ENCODE results near the gene FOXK1. TPM values are rescaled to one million over a fixed set of nuclear protein-coding genes. Genes with fewer than 3 reads are reported as not detected.
A peak's percentile ranks its signal among the peaks of the same experiment; 100 is the strongest.
"Not testable (repeated sequence)": the region's sequence is repeated elsewhere in the genome, so short reads cannot be mapped to it uniquely, and the experiment has no call there.

The FOXK1 gene
- total RNA-seq, 1 donor from 2014 or later, result 17.2 TPM

- Histone ChIP-seq H3K4me3 (ENCODE audit: low read length in 3 of 3) (no peak overlapping the region), H3K36me3 (ENCODE audit: control insufficient read depth in 3 of 3, insufficient read depth in 3 of 3, low read length in 3 of 3) (no peaks in the 10 kb centered on the region), H3K4me1 (ENCODE audit: control insufficient read depth in 3 of 3, insufficient read depth in 3 of 3, low read length in 3 of 3) (peaks cover 0 to 9% (median 4%) of the 10 kb centered on the region in 3 donors), H3K9ac (ENCODE audit: low read depth in 1 of 3, low read length in 3 of 3) (no peak overlapping the region), H3K27me3 (ENCODE audit: control insufficient read depth in 3 of 3, insufficient read depth in 3 of 3, low read length in 3 of 3) (no peaks in the 10 kb centered on the region), H3K27ac (ENCODE audit: low read depth, low read length) (peak overlapping the region; percentile 47), H3K9me3 (ENCODE audit: control insufficient read depth in 3 of 3, low read length in 3 of 3) (peaks cover 0 to 3% (median 0%) of the 10 kb centered on the region in 3 donors)
Observed at GRCh38 chr7:4665661-4666060, 16.4 kb upstream of the FOXK1 start.

GRCh38 chr7:4667776-4668509 lies 14.2 kb upstream of the FOXK1 start:
- Histone ChIP-seq H3K4me1 (ENCODE audit: control insufficient read depth in 3 of 3, insufficient read depth in 3 of 3, low read length in 3 of 3) (peaks cover 0 to 5% (median 0%) of the 10 kb centered on the region in 3 donors), H3K27ac (ENCODE audit: low read depth, low read length) (no peak overlapping the region), H3K27me3 (ENCODE audit: control insufficient read depth in 3 of 3, insufficient read depth in 3 of 3, low read length in 3 of 3) (no peaks in the 10 kb centered on the region), H3K4me3 (ENCODE audit: low read length in 3 of 3) (no peak overlapping the region), H3K36me3 (ENCODE audit: control insufficient read depth in 3 of 3, insufficient read depth in 3 of 3, low read length in 3 of 3) (no peaks in the 10 kb centered on the region), H3K9me3 (ENCODE audit: control insufficient read depth in 3 of 3, low read length in 3 of 3) (peaks cover 0 to 5% (median 0%) of the 10 kb centered on the region in 3 donors), H3K9ac (ENCODE audit: low read depth in 1 of 3, low read length in 3 of 3) (no peak overlapping the region)

- H3K27me3 ChIP-seq (ENCODE audit: control insufficient read depth in 3 of 3, insufficient read depth in 3 of 3, low read length in 3 of 3), result no peaks in the 10 kb centered on the region
- H3K9me3 ChIP-seq (ENCODE audit: control insufficient read depth in 3 of 3, low read length in 3 of 3), result peaks cover 0 to 5% (median 0%) of the 10 kb centered on the region in 3 donors
- no peaks in the 10 kb centered on the region for H3K36me3 ChIP-seq (ENCODE audit: control insufficient read depth in 3 of 3, insufficient read depth in 3 of 3, low read length in 3 of 3)
- no peak overlapping the region for H3K4me3 ChIP-seq (ENCODE audit: low read length in 3 of 3)
- no peak overlapping the region for H3K27ac ChIP-seq (ENCODE audit: low read depth, low read length)
- H3K9ac ChIP-seq (ENCODE audit: low read depth in 1 of 3, low read length in 3 of 3), result no peak overlapping the region
- peaks cover 0 to 5% (median 0%) of the 10 kb centered on the region in 3 donors for H3K4me1 ChIP-seq (ENCODE audit: control insufficient read depth in 3 of 3, insufficient read depth in 3 of 3, low read length in 3 of 3)
Observed at GRCh38 chr7:4668510-4668847, 13.6 kb upstream of the FOXK1 start.

GRCh38 chr7:4670791-4671190 lies 11.3 kb upstream of the FOXK1 start:
- Histone ChIP-seq H3K9me3 (ENCODE audit: control insufficient read depth in 3 of 3, low read length in 3 of 3) (peaks cover 0 to 8% (median 0%) of the 10 kb centered on the region in 3 donors), H3K27ac (ENCODE audit: low read depth, low read length) (no peak overlapping the region), H3K4me3 (ENCODE audit: low read length in 3 of 3) (no peak overlapping the region), H3K9ac (ENCODE audit: low read depth in 1 of 3, low read length in 3 of 3) (no peak overlapping the region), H3K36me3 (ENCODE audit: control insufficient read depth in 3 of 3, insufficient read depth in 3 of 3, low read length in 3 of 3) (no peaks in the 10 kb centered on the region), H3K27me3 (ENCODE audit: control insufficient read depth in 3 of 3, insufficient read depth in 3 of 3, low read length in 3 of 3) (no peaks in the 10 kb centered on the region), H3K4me1 (ENCODE audit: control insufficient read depth in 3 of 3, insufficient read depth in 3 of 3, low read length in 3 of 3) (peaks cover 0 to 5% (median 0%) of the 10 kb centered on the region in 3 donors)

GRCh38 chr7:4675771-4676367 lies 6.2 kb upstream of the FOXK1 start:
- H3K27me3 ChIP-seq (ENCODE audit: control insufficient read depth in 3 of 3, insufficient read depth in 3 of 3, low read length in 3 of 3), result no peaks in the 10 kb centered on the region
- H3K9me3 ChIP-seq (ENCODE audit: control insufficient read depth in 3 of 3, low read length in 3 of 3), result peaks cover 0 to 3% (median 0%) of the 10 kb centered on the region in 3 donors
- H3K36me3 ChIP-seq (ENCODE audit: control insufficient read depth in 3 of 3, insufficient read depth in 3 of 3, low read length in 3 of 3), result no peaks in the 10 kb centered on the region
- H3K9ac ChIP-seq (ENCODE audit: low read depth in 1 of 3, low read length in 3 of 3), result no peak overlapping the region
- H3K4me3 ChIP-seq (ENCODE audit: low read length in 3 of 3), result no peak overlapping the region
- no peak overlapping the region for H3K27ac ChIP-seq (ENCODE audit: low read depth, low read length)
- H3K4me1 ChIP-seq (ENCODE audit: control insufficient read depth in 3 of 3, insufficient read depth in 3 of 3, low read length in 3 of 3), result no peaks in the 10 kb centered on the region

GRCh38 chr7:4677518-4677917 lies 4.6 kb upstream of the FOXK1 start:
- not testable (repeated sequence) for H3K9ac ChIP-seq (ENCODE audit: low read depth in 1 of 3, low read length in 3 of 3); H3K4me1 ChIP-seq (ENCODE audit: control insufficient read depth in 3 of 3, insufficient read depth in 3 of 3, low read length in 3 of 3); H3K4me3 ChIP-seq (ENCODE audit: low read length in 3 of 3); H3K27ac ChIP-seq (ENCODE audit: low read depth, low read length); H3K27me3 ChIP-seq (ENCODE audit: control insufficient read depth in 3 of 3, insufficient read depth in 3 of 3, low read length in 3 of 3); H3K36me3 ChIP-seq (ENCODE audit: control insufficient read depth in 3 of 3, insufficient read depth in 3 of 3, low read length in 3 of 3); H3K9me3 ChIP-seq (ENCODE audit: control insufficient read depth in 3 of 3, low read length in 3 of 3)

GRCh38 chr7:4681218-4681851 lies 760 bp upstream of the FOXK1 start:
- Histone ChIP-seq H3K4me1 (ENCODE audit: control insufficient read depth in 3 of 3, insufficient read depth in 3 of 3, low read length in 3 of 3) (peaks cover 17 to 19% (median 18%) of the 10 kb centered on the region in 3 donors), H3K36me3 (ENCODE audit: control insufficient read depth in 3 of 3, insufficient read depth in 3 of 3, low read length in 3 of 3) (peaks cover 0 to 1% (median 0%) of the 10 kb centered on the region in 3 donors), H3K4me3 (ENCODE audit: low read length in 3 of 3) (peak overlapping the region; percentile 23 to 64 (median 60)), H3K27me3 (ENCODE audit: control insufficient read depth in 3 of 3, insufficient read depth in 3 of 3, low read length in 3 of 3) (no peaks in the 10 kb centered on the region), H3K9ac (ENCODE audit: low read depth in 1 of 3, low read length in 3 of 3) (peak overlapping the region in 2 of 3 donors; percentile 33 to 66), H3K27ac (ENCODE audit: low read depth, low read length) (no peak overlapping the region), H3K9me3 (ENCODE audit: control insufficient read depth in 3 of 3, low read length in 3 of 3) (no peaks in the 10 kb centered on the region)

- peak overlapping the region; percentile 88 to 92 (median 89) for H3K9ac ChIP-seq (ENCODE audit: low read depth in 1 of 3, low read length in 3 of 3)
- no peaks in the 10 kb centered on the region for H3K27me3 ChIP-seq (ENCODE audit: control insufficient read depth in 3 of 3, insufficient read depth in 3 of 3, low read length in 3 of 3)
- peaks cover 0 to 4% (median 0%) of the 10 kb centered on the region in 3 donors for H3K36me3 ChIP-seq (ENCODE audit: control insufficient read depth in 3 of 3, insufficient read depth in 3 of 3, low read length in 3 of 3)
- peak overlapping the region; percentile 93 for H3K27ac ChIP-seq (ENCODE audit: low read depth, low read length)
- H3K9me3 ChIP-seq (ENCODE audit: control insufficient read depth in 3 of 3, low read length in 3 of 3), result no peaks in the 10 kb centered on the region
- H3K4me3 ChIP-seq (ENCODE audit: low read length in 3 of 3), result peak overlapping the region; percentile 83 to 88 (median 87)
- peaks cover 17 to 19% (median 18%) of the 10 kb centered on the region in 3 donors for H3K4me1 ChIP-seq (ENCODE audit: control insufficient read depth in 3 of 3, insufficient read depth in 3 of 3, low read length in 3 of 3)
Observed at GRCh38 chr7:4682621-4683042, 537 bp downstream of the FOXK1 start.

GRCh38 chr7:4683043-4683883 lies 1.2 kb downstream of the FOXK1 start:
- Histone ChIP-seq H3K27me3 (ENCODE audit: control insufficient read depth in 3 of 3, insufficient read depth in 3 of 3, low read length in 3 of 3) (no peaks in the 10 kb centered on the region), H3K4me1 (ENCODE audit: control insufficient read depth in 3 of 3, insufficient read depth in 3 of 3, low read length in 3 of 3) (peaks cover 17 to 19% (median 18%) of the 10 kb centered on the region in 3 donors)

More at GRCh38 chr7:4683043-4683883, 1.2 kb downstream of the FOXK1 start:
- peak overlapping the region; percentile 88 to 92 (median 89) for H3K9ac ChIP-seq (ENCODE audit: low read depth in 1 of 3, low read length in 3 of 3)
- no peaks in the 10 kb centered on the region for H3K9me3 ChIP-seq (ENCODE audit: control insufficient read depth in 3 of 3, low read length in 3 of 3)
- peaks cover 0 to 4% (median 0%) of the 10 kb centered on the region in 3 donors for H3K36me3 ChIP-seq (ENCODE audit: control insufficient read depth in 3 of 3, insufficient read depth in 3 of 3, low read length in 3 of 3)
- H3K4me3 ChIP-seq (ENCODE audit: low read length in 3 of 3), result peak overlapping the region; percentile 83 to 88 (median 87)
- H3K27ac ChIP-seq (ENCODE audit: low read depth, low read length), result peak overlapping the region; percentile 93

All from skeletal muscle tissue (tissue), 4 donors.